Ishikawa (cell line): ENCODE data around the gene DUS1L.

Experiments
- TAF1 ChIP-seq: IDR thresholded peaks from 2 replicates; pipeline ENCODE4 v1.6.1; 2012; ENCODE audit warnings: low read depth, mild to moderate bottlenecking
- ZBTB7A ChIP-seq: IDR thresholded peaks from 2 replicates; pipeline ENCODE4 v1.6.1; 2012; ENCODE audit warnings: low read depth
- TF ChIP-seq, protein P1 (sequence below): IDR thresholded peaks from 2 replicates; pipeline ENCODE4 v1.6.1; 2012; ENCODE audit warnings: low read depth, mild to moderate bottlenecking

DNA sequence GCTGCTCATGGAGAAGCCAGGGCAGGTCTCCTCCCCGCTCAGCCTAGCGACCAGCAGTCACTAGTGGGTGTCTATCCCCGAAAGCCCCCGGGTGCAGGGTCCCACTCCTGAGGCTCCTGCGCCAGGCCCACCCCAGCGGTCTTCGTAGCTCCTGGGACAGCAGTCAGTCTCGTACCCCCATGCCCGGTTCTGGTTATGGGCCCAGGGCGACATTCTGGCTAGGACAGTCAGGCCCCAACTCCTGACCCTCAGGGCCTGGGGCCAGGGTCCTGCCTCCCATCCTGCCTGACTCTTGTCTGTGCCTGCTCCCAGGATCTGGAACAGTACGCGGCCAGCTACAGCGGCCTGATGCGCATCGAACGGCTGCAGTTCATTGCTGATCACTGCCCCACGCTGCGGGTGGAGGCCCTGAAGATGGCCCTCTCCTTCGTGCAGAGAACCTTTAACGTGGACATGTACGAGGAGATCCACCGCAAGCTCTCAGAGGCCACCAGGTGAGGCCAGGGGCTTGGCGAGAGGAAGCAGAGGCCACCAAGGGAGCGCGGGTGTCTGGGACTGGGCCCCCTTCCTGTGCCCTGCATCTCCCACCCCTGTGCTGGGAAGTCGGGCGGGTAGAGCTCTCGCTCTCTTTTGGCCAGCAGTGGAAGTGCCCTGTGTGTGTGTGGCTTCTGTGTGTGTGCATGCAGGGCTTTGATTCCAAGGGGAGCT, 11.9 kb downstream of the DUS1L start:
- TF ChIP-seq, protein P1, sequence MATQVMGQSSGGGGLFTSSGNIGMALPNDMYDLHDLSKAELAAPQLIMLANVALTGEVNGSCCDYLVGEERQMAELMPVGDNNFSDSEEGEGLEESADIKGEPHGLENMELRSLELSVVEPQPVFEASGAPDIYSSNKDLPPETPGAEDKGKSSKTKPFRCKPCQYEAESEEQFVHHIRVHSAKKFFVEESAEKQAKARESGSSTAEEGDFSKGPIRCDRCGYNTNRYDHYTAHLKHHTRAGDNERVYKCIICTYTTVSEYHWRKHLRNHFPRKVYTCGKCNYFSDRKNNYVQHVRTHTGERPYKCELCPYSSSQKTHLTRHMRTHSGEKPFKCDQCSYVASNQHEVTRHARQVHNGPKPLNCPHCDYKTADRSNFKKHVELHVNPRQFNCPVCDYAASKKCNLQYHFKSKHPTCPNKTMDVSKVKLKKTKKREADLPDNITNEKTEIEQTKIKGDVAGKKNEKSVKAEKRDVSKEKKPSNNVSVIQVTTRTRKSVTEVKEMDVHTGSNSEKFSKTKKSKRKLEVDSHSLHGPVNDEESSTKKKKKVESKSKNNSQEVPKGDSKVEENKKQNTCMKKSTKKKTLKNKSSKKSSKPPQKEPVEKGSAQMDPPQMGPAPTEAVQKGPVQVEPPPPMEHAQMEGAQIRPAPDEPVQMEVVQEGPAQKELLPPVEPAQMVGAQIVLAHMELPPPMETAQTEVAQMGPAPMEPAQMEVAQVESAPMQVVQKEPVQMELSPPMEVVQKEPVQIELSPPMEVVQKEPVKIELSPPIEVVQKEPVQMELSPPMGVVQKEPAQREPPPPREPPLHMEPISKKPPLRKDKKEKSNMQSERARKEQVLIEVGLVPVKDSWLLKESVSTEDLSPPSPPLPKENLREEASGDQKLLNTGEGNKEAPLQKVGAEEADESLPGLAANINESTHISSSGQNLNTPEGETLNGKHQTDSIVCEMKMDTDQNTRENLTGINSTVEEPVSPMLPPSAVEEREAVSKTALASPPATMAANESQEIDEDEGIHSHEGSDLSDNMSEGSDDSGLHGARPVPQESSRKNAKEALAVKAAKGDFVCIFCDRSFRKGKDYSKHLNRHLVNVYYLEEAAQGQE, result no peak
- TF ChIP-seq TAF1 (no peak), ZBTB7A (no peak)
